Stimulated activated CD4-positive, alpha-beta T cell treated with anti-CD3 and anti-CD28 coated beads, Interleukin-1b, Interleukin-23, amount 100 ng/mL, for 48 hours (primary cell): ENCODE measurements around the gene PACS2.

ENCODE experiments used
- DNase-seq: peaks from one replicate; pipeline ENCODE4 v3.0.0-alpha.2; 2020

Gene PACS2

DNA sequence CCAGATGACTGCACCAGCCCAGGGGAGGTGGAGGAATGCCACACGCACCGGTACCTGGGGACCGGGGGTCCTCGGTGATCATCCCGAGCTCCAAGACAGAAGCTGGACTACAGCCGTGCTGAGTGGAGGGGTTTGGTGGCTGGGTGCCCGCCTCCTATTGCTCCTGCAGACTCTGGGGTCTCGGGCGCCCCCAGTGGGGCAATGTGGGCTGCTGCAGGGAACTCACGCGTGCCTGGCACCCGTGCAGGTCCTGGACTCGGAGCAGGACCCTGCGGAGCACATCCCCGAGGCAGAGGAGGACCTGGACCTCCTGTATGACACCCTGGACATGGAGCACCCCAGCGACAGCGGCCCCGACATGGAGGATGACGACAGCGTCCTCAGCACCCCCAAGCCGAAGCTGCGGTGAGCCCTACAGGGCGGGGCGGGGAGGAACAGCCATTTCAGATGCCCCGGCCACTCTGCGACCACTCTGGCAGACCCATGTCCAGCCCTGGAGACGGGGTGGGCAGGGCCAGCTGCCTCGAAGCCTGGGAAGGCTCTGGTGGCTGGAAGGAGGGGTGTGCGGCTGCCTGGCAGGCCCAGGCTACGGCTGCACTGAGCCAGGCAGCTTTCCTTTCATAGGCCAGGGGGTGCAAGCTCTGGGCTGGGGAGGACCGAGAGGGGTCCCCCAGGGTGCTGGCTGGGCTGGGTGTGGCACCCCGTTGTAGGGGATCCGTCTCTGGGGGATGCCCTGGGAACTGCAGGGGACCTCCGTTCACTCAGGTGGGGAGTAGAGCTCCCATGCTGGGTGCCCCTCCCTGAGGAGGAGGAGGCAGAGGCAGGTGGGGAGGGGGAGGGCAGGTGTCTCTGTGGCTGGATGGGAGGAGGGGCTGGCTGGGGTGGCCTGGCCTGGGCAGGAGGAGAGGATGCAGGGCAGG is 62.2 kb downstream of the PACS2 start:
- DNase-seq = no peak

DNA sequence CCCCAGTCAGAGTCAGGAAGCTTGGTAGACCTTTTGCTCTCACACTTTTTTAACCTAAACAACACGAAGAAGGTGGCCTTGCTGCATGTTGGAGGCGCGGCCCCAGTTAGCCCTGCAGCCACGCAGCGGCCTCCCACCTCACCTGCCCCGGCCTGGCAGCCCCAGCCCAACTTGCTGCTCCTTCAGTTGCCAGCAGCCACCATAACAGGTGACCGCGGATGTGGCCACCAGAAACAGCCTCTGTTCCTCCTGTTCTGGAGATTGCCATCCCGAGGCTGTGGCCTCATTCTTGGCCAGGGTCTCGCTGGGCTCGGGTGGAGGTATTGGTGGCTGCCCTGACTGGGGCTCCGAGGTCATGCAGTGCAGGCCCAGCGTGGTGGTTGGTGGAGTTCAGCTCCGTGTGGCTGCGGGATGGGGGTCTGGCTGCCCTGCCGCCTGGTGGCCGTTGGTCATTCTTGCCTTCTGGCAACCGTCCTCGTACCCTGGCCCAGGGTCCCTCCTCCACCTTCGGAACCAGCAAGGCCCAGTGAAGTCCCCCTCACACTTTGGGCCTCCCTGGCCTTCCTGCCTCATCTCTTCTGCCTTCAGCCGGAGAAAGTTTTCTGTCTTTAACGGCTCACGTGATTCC is 63.1 kb downstream of the PACS2 start:
- no peak for DNase-seq

DNA sequence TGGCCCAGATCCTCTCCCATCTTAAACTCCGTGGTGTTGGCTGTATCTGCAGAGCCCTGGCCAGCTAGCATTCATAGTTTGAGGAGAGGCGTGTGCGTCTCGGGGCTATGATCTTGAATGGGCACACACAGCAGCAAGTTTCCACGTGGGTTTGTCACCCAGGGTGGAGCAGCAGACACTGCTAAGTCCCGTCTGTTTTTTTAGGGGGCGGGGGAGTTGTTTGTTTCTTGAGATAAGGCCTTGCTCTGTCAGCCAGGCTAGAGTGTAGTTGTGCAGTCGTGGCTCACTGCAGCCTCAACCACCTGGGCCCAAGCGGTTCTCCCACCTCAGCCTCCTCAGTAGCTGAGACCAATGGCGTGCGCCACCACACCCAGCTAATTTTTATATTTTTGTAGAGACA is 63.7 kb downstream of the PACS2 start:
- no peak for DNase-seq

DNA sequence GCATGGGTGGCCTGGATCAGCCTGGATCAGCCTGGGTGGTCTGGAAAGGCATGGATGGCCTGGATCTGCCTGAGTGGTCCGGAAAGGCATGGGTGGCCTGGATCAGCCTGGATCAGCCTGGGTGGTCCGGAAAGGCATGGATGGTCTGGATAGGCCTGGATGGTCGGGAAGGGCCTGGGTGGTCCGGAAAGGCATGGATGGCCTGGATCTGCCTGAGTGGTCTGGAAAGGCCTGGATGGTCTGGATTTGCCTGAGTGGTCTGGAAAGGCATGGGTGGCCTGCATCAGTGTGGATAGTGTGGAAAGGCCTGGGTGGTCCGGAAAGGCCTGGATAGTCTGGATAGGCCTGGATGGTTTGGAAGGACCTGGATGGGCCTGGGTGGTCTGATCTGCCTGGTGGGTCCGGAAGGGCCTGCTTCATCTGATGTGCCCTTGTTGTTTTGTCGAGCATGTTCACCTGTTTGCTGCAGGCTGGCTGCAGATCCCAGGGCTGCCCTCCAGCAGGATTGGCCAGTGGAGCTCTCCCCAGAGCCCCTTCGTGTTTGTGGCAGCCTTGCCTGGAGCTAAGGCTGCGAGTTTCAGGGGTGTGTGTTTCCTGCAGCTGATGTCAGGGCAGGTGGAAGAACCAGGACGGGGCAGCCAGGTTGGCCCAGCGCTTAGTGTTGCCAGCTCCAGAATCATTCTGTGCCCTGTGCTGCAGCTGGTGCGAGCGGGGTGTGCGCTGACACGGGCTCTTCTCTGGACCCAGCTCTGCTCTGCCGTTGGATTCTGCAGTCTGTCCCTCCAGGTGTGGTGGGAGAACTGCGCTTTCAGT is 64.5 kb downstream of the PACS2 start:
- no peak for DNase-seq

DNA sequence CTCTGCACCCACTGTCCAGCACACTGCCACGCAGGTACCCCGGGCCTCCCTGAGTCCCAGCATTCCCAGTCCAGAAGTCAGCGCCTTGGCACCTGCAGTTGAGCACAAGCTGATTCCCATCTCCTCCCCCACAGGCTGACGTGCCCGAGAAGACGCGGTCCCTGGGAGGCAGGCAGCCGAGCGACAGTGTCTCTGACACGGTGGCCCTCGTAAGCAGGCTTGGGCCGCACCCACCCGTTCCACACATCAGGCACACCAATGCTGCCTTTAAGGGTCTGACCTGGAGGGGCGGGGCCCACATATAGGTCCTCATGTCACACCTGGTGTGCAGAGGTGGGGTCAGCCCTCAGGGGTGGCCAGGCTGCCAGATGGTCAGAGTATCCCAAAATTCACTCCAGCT is 65.4 kb downstream of the PACS2 start:
- DNase-seq = no peak

DNA sequence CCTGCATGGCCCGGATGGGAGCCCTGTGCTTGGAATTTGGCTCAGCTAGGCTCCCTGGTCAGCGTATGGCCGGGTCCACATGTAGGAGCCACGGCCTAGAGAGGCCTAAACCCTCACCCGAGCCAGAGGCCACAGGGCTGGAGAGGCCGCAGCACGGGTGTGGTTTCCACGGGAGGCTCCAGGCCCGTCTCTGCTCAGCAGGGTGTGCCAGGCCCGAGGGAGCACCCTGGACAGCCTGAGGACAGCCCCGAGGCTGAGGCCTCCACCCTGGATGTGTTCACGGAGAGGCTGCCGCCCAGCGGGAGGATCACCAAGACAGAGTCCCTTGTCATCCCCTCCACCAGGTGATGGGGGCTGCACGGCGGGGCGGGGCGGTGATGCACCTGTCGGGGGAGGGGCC is 66.2 kb downstream of the PACS2 start:
- no peak for DNase-seq

DNA sequence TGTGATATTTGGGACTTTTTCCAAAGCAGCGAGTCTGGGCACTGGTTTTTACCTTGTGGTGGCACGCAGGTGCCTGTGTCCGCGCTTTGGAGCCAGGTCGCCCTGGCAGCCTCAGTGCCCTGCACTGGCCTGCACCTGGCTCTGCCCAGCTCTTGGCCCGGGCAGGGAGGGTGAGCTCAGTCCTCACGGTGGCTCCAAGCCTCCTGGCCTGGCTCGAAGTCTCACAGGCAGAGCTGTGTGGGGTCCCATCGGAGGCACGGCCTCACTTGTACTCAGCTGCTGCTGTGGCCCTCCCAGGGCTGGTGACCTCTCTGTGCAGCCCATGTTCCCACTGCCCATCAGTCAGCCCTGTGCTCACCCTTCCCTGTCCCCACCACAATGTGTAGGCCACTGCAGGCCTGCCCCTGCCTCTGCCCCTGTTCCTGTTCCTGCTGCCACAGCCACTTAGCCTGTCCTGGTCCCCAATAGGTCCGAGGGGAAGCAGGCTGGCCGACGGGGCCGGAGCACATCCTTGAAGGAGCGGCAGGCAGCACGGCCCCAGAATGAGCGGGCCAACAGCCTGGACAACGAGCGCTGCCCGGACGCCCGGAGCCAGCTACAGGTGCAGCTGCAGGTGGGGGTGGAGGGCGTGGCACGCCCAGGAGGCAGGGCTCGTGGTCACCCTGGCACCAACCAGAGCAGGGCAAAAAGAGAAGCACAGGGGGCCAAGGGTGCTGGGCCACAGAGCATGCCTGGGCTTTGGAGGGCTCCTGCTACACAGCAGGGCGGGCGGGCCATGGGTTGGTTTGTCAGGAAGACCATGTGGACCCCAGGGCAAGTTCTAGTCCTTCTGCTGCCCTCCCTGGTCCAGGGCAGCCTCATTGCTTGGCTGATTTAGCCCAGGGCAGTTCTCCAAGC is 67.1 kb downstream of the PACS2 start:
- DNase-seq = no peak

DNA sequence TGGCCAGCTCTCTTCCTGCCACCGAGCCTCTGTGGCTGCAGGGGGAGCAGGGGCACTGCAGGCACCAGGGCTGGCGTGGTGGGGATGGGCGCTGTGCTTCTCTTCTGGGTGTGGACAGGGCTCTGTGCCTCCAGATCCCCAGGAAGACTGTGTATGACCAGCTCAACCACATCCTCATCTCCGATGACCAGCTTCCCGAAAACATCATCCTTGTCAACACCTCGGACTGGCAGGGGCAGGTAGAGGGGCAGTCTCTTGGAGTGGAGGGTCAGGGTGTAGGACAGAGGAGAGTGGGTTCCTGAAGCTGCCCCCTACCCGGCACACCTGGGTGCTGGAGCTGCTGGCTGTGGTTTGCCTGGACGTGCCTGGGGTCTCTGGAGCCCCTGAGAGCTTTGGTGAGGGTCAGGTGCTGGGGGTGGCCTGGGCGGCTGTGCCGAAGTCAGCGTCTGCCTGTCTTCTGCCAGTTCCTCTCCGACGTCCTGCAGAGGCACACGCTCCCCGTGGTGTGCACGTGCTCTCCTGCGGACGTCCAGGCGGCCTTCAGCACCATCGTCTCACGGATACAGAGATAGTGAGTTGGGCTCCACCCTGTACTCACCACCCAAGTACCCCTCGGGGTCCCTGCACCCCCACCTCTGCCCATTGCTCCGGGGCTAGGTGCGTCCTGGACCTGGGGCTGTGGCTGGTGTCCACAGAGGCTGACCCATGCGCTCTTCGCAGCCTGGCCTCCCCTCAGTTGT is 68.0 kb downstream of the PACS2 start:
- no peak for DNase-seq

DNA sequence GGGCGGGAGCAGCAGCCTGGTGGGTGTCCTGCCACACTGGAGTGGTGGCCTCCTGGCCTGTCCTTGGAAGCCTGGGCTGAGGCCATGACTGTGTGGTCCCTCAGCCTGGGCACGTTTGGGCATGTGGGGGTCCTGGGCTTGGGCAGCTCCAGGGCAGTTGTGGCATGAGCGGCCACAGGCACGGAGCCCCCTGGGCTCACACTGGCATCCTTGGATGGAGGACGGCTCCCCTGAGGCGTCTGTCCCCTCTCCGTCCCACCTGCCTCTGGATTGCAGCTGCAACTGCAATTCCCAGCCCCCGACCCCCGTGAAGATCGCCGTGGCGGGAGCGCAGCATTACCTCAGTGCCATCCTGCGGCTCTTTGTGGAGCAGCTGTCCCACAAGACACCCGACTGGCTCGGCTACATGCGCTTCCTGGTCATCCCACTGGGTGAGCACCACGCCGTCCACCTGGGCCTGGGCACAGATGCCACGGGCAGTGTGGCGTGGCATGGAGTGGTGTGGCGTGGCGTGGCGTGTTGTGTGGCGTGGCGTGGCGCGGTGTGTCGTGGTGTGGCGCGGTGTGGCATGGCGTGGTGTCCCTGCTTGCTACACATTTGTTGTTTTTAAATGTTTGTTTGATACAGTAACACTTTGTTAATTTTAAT is 68.7 kb downstream of the PACS2 start:
- DNase-seq = no peak

DNA sequence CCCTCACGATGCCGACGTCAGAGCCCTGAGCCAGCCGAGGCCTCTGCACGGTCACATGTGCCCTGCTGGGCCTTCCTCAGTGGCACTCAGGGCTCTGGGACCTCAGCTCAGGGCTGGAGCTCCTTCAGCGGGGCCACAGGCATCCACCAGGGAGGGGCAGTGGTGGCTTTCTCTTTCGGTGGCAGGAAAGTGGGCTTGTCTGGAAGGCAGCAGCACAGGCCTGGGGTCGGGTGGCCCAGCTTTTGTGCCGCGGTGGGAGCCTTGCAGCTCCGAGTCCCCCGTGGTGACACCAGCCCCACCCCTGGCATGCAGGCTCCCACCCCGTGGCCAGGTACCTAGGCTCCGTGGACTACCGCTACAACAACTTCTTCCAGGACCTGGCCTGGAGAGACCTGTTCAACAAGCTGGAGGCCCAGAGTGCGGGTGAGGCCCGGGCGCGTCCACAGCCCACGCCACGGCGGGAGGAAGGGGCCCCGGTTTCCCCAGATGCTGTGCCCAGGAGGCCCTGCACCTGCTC is 69.6 kb downstream of the PACS2 start:
- DNase-seq = no peak

DNA sequence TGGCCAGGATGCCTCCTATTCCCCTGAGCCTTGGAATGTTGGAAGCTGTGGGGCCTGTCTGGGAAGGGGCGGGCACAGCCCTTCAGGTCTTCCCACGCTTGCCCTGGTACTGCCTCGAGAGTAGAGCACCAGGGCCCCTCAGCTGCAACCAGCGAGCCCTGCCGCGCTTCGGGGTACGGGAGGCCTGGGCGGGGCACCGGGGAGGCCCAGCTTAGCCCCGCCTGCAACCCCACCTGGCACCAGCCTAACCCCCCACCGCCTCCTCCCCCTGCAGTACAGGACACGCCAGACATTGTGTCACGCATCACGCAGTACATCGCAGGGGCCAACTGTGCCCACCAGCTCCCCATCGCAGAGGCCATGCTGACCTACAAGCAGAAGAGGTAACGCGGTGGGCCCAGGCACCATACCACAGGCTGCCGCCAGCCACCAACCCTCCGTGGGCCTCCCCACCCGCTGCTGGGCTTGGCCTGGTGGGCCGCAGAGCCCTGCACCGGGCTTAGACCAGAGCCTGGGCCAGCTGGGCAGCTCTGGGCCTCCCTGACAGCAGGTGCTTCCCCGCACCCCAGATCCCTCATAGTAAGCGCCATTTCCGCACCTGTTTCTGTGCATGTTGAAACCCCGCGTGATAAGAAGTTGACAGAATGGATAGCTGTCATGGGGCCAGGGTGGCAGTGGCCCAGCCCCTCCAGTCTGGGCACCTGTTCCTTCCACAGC is 70.2 kb downstream of the PACS2 start:
- DNase-seq = no peak

DNA sequence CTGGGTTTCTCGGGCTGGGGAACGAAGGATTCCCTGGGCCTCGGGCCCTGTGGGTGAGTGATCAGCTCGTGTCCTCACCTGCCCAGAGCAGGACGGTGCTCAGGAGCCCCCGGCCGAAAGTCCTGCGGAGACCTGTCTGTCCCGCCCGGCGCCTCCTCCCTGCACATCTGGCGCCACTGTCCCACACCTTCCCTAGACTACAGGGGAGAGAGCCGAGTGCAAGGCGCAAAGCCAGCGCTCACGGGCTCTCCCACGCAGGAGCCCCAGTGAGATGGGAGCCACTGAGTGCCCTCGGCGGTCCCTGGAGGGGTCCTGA is 70.7 kb downstream of the PACS2 start:
- no peak for DNase-seq

DNA sequence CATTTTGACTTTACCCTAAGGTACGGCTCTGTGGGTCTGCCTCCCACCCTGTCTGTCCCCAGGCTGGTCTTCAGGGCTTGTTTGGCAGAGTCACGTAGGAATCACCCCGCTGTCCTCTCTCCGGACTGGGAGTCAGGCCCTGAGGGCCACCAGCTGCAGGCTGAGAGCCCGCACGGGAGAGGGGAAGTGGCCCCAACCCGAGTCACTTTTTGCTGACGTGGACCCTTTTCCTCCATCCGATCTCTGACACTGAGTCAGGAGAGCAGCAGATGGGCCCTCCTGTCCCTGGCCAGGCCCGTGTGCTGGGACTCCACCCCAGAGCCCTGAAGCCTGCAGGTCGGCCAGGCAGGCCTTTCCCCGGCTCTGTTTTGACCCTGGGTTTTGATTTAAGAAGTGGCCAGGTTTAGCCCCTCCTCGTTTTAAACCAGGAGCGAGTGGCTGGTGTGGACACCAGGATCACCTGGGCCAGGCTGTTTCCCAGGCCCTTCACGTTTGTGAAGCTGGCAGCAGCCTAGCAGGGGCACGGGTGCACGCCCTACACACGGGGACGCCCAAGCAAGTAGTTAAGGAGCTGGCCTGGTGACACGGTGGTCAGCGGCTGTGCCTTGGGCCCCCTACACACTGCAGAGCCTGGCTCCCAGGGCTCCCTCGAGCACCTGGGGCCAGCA is 71.3 kb downstream of the PACS2 start:
- no peak for DNase-seq

DNA sequence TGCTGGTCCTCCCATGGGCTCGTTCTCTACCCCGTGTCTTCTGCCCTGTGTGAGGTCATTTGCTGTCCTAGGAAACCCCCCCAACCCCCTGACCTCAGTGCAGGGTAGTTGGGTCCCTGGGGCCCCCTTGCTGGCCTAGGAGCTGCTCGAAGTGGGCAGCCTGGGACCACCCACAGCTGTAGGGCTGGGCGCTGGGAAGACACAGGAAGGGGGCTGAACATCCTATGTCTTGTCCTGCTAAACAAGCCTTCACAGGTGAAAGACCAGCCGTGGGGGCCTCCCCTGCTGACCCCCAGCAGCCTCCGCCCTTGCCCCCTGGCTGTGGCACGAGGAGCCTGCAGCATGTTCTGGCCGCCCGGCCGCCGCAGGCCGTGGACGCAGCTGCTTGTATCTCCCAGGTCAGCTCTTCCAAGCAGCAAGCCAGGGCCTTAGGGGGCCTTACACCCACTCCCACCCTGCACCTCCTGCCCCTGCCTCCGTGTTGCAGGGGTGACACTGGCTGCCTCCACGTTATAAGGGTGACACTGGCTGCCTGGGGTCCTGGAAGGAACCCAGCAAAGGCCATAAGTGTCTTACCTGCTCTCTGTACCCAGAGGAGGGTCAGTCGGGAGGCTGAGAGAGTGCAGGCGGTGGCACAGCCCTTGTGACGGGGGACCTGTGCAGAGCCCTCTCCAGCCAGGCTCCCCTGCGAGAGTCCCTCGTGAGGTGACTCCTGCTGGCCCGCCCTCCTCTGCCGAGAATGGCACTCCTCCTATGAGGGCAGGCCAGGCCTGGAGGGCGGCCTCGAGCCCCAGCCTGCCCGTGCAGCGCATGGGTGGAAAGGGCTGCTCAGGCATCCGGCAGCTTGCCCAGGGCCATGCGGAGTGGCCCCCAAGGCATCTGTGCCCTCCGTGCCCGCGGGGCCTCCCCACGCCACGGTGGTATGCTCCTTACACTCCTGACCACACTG is 72.3 kb downstream of the PACS2 start:
- no peak for DNase-seq

DNA sequence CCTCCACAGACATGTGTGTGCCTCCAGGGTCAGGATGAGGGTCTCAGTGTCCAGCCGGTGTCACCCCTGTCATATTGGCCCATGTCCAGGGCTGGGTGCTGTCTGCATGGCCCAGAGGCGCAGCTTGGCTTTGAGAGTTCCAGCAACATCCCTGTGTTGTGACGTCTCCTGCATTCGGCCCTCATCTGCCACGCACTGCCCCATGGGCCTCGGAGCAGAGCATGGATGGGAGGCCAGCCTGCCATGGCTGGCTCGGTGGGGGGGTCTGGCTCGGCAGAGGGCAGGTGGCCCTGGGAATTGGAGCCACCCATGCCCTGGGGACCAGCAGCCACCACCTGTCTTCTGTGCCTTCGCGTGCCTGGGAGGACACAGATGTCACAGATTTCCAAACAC is 73.0 kb downstream of the PACS2 start:
- DNase-seq = no peak

DNA sequence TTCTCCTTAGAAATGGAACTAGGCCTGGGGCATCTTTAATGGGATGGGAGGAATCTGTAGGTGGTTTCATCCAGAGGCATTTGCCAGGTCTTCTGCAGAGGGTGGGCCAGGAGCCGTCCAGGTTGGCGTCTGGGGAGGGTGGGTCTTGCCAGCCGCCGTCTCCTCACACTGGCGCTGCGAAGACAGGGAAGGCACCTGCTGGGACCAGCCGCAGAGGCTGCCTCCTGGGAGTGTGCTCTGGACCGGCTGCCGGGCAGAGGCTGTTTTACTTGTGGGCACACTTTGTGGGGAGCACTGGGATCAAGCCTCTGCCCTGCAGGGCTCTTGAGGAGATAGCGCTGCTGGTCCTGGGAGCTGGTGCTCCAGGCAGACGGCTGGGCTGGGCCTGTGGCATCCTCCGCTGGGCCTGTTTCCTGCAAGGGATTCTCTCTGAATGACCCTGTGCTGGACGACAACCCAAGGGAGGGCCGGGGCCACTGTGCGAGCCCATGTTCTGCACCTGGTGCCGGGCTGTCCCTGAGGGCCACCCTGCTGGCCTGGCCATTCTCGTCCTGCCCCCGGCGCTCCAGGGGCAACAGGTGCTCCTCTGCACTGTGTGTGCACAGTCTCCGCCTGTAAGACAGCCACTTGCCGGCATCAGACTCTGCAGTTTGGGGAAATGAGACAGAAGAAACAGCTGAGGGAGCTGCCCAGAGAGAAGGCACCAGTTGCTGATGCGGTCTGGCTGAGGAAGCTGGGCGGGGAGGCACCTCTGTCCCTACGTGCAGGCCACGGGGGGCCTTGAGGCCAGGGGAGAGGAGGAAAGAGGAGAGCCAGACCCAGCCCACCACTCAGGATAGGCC is 73.8 kb downstream of the PACS2 start:
- DNase-seq = no peak

DNA sequence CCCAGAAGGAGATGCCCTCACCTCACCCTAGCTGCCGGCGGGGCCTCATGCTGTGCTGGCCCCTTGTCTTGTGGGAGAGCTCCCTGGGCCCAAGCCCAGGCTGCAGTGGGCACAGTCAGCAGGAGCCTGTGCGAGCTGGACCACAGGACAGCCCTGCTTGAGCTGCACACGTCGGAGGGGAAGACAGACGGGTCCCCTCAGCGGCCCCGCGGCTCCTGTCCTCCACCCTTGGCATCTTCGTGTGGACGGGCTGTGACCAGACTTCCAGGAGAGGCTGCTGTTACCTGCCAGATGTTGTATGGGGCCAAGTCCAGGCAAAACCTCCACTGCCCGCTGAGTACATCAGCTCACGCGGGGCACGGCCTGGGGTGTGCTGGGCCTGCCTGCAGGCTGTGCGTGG is 74.4 kb downstream of the PACS2 start:
- DNase-seq = no peak

DNA sequence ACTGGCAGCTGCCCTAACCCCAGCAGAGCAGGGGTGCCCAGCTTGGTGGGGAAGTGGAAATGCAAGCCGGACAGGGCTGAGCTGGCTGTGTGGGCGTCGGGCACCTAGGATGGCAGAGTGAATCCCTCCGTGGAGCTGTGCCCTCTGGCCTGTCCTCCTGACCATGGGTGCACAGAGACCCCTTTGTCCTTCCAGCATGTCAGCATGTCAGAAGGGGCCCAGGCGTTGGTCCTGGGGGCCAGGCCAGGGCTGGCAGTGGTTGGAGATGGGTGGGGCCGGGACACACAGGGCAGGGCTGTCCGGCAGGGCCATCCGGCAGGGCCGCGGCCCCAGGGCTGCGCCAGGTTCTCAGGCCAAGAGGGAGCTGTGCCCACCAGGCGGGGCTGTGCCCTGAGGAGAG is 75.0 kb downstream of the PACS2 start:
- DNase-seq = no peak
